ENCODE measurements around the gene DCC.

DCC gene

DNA sequence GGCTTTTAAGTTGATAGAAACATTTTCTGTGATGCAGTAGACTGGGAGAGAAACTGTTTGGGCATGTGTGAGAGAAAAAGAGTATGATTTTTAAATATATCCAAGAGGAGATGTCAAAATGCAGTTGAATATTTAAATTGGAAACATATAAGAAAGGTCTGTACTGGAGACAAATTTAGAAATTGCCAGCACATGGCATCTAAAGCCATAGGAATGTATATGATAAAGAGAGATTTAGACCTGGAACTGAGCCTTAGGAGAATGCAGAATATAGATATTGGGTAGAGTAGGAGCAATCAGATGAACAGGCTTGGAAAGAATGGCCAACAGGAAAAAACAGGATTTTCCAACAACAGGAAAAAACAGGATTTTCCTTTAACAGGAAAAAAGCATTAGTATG is 1203.7 kb downstream of the DCC start:
- no peak overlapping the region for H3K4me3 ChIP-seq (ENCODE audit: low read depth, low read length)

DNA sequence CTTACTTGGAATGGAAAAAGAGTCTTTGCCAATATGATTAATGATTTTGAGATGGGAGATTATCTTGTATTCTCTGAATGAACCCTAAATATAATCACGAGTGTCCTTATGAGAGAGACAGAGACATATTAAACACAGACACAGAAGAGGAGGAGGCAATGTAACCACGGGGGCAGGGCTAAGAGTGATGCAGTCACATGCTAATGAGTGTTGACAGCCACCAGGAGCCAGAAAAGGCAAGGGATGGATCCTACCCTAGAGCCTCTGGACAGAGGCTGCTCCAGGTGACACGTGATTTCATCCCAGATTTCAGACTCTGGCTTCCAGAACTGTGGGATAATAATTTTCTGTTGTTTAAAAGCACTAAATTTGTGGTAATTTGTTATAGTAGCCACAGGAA is 1204.9 kb downstream of the DCC start:
- no peak overlapping the region for H3K4me3 ChIP-seq (ENCODE audit: low read depth, low read length)

GRCh38 chr18:53551868-53552426 is 1212.0 kb downstream of the DCC start:
- H3K4me3 ChIP-seq (ENCODE audit: low read depth, low read length) = no peak overlapping the region

- H3K4me3 ChIP-seq (ENCODE audit: low read depth, low read length) = no peak overlapping the region
Measured at GRCh38 chr18:53553030-53553429, 1213.0 kb downstream of the DCC start.

GRCh38 chr18:53556450-53556849 is 1216.5 kb downstream of the DCC start:
- H3K4me3 ChIP-seq (ENCODE audit: low read depth, low read length) = no peak overlapping the region

DNA sequence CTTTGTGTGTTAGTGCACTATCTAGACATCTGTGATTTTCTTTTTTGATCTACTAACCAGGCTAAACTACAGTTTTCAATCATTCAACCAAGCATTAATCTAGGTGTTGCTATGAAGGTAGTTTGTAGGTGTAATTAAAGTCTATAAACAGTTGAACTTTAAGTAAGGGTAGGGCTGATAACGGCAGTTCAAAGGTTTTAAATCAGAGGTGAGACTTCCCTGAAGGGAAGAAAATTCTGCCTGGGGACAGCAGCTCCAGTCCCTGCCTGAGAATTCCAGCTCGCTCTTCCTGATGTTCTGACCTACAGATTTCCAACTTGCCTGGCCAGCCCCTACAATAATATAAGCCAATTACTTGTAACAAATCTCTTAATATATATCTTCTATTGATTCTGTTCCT is 1220.5 kb downstream of the DCC start:
- no peak overlapping the region for H3K4me3 ChIP-seq (ENCODE audit: low read depth, low read length)

- no peak overlapping the region for H3K4me3 ChIP-seq (ENCODE audit: low read depth, low read length)
Measured at GRCh38 chr18:53566626-53567025, 1226.6 kb downstream of the DCC start.

DNA sequence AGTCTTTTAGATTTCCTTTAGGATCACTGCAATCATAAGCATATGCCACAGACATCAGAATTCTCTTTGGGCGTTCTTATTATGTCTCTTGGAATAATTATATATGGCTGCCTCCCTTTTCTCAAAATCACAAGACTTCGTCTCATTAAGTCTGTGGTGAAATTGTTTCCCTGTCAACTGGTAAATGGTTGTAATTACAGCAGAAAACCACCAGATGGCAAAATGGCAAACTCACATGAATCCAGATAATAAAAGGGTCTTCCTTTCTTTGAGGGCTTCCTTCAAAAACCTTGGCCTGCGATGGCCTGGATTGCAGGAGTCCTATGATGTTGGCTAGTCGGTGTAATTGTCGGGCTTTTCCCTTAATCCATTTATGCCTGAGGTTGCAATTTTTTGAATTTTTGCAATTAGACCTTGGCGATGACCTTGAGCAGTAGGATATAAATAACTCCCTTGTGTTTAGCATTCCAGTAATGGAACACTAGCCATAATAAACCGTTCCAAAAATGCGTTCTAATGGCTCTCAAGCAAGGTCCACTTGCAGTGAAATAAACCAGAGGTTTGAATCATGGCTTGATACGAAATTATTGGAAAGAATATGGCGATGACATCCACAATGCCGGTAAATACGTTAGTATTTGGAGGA is 1228.1 kb downstream of the DCC start:
- H3K4me3 ChIP-seq (ENCODE audit: low read depth, low read length) = no peak overlapping the region
